Ovary (tissue), 3 donors: ENCODE data around the gene ACO2.

Source experiments
- EP300 ChIP-seq: sonication (generic); formaldehyde crosslinking; IDR thresholded peaks from one replicate; pipeline ENCODE4 v1.6.1; 2017; ENCODE audit warnings: antibody characterized with exemption
- POLR2A ChIP-seq: fragments of 450-650 bp; IDR thresholded peaks from one replicate; pipeline ENCODE4 v1.6.1; 2017; ENCODE audit warnings: antibody characterized with exemption, mild to moderate bottlenecking, moderate library complexity
- TF ChIP-seq, protein P1 (sequence below), 3 donors: fragments of 450-650 bp in 2 of 3; fragments of 200-600 bp in 1 of 3; IDR thresholded peaks; one replicate each; pipeline versions ENCODE4 v1.5.1 to v1.8.0; 2016 to 2022; ENCODE audit warnings: antibody characterized with exemption in 3 of 3, mild to moderate bottlenecking in 1 of 3
- donor health status: DM: no; HTN: no; CAD: no.

DNA sequence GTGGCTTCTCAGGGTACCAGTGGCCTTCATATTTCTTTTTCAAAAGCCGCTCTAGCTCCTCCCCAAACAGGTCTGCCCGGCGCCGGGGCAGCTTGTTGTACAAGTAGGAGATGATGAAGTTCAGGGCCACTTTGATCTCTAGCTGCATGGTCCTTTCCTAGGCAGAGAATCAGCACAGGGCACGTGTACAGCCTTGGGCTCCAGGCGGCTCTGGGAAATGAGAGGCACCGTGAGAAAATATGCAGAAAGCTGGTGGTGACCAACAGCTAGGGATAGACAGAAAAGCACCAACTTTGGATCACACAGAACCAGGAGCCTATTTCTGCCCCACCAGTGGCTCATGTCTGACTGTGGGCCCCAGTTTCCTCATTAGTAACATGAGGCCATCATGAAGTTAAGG, 31.7 kb upstream of the ACO2 start:
- TF ChIP-seq, protein P1, sequence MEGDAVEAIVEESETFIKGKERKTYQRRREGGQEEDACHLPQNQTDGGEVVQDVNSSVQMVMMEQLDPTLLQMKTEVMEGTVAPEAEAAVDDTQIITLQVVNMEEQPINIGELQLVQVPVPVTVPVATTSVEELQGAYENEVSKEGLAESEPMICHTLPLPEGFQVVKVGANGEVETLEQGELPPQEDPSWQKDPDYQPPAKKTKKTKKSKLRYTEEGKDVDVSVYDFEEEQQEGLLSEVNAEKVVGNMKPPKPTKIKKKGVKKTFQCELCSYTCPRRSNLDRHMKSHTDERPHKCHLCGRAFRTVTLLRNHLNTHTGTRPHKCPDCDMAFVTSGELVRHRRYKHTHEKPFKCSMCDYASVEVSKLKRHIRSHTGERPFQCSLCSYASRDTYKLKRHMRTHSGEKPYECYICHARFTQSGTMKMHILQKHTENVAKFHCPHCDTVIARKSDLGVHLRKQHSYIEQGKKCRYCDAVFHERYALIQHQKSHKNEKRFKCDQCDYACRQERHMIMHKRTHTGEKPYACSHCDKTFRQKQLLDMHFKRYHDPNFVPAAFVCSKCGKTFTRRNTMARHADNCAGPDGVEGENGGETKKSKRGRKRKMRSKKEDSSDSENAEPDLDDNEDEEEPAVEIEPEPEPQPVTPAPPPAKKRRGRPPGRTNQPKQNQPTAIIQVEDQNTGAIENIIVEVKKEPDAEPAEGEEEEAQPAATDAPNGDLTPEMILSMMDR (IDR thresholded peaks at IDR 0.05): no peak
- TF ChIP-seq POLR2A (no peak), EP300 (no peak)
